Measurements from ENCODE around the gene ABHD17A.
"Not testable (repeated sequence)": the region's sequence is repeated elsewhere in the genome, so short reads cannot be mapped to it uniquely, and the experiment has no call there.

The ABHD17A gene

GRCh38 chr19:1880611-1881392, 4.5 kb downstream of the ABHD17A start:
- DNase-seq, result no peak

DNA sequence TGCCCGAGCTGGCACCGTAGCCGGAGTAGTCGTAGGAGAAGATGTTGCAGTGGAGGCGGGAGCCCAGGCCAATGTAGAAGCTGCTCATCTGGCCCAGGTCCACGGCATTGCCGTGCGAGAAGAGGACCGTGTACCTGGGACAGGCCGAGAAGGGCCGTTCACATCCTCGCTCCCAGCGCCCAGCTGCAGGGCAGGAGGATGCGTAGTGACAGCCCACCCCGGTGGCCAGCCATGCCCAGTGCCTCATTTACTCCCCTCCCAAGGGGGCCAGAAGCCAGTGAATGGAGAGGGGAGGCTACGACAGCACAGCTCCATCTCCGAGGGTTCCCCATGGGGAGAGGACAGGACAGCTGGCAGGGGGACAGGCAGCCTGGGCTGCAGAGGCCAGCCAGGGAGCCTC, 5.3 kb downstream of the ABHD17A start:
- DNase-seq, result not testable (repeated sequence)

DNA sequence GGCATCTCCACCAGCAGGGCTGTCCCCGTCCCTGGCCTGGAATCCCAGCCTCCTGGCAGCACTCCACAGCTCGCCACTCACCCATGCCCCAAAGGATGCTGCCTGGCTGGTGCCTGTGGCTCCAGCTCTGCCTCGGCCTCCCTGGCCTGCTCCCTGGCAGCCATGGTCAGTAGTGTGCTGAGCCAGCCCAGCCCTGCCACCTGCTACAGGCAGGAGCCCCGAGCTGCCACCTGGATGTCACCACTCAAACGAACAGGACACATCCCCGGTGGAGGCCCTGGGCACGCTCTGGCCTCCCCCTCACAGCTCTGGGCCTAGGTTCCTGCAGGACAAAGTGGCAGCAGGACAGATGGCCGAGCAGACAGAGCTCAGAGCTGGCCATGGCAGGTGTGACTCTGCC, 6.7 kb downstream of the ABHD17A start:
- not testable (repeated sequence) for DNase-seq

- DNase-seq, result not testable (repeated sequence)
Observed at GRCh38 chr19:1877280-1877660, 8.0 kb downstream of the ABHD17A start.

- DNase-seq, result not testable (repeated sequence)
Observed at GRCh38 chr19:1876496-1877279, 8.6 kb downstream of the ABHD17A start.

DNA sequence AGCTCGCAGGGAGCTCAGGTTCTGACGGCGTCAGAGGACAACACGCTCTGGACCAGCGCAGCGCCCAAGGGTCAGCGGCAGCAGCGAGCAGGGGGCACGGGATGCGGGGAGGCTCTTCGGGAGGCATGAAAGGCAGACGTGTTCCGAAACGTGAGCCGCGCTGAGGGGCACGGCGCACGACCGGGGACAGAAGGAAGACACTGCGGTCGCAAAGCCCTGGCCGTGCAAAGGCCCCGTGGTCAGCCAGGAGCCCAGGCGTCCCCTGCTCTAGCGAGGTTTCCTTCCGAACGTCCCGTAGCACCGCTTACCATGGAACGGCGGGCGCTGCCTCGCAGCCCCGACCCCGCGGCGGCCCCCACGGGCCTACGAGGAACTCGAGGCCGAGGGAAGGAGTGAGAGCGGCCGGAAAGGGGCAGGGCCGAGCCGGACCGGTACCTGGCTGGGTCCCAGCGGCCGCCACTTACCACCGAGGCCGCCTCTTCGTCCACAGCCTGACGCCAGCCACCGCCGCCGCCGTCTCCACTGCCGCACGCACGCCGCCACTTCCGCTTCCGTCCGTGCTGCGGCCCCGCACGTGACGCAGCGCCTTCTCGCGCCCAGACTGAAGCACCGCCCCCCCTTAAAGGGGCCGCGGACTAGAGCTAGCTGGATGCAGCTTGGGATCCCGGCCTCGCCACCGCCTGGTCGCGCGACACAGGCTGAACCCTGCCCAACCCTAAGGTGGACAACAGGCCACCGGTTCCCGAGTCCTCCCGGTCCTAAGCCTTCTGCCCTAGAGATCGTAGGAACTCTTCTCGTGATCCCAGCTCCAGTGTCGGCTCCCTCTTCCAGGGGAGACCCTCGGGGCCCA, 9.4 kb downstream of the ABHD17A start:
- peak; percentile 81 for DNase-seq

- not testable (repeated sequence) for DNase-seq
Observed at GRCh38 chr19:1875265-1875645, 10.0 kb downstream of the ABHD17A start.

DNA sequence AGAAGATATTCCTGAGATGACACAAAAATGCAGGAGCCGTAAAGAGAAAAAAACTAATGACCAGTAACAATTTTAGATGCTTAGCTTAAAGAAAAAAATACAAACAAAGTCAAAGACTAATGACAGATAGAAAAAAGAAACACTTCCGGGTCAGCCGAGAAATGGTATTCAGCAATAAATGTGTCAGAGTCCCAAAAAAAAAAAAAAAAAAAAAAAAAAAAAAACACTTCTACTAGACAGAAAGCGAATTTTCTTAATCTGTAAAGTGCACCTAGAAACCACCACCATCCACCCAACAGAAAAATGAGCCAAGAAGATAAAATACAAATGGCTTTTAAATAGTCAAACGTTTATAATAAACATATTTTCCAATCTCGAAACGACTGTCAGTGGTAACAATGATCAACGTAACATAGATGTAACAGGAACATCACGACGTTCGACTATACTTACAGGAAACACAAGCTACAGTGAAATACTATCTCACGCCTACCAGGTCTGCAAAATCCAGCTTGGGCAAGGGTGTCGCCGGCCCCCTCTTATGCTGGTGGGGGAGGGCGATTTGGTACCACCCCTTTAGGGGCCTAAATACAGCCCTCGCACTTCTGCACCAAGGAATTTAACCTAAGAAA, 10.6 kb downstream of the ABHD17A start:
- DNase-seq, result no peak

DNA sequence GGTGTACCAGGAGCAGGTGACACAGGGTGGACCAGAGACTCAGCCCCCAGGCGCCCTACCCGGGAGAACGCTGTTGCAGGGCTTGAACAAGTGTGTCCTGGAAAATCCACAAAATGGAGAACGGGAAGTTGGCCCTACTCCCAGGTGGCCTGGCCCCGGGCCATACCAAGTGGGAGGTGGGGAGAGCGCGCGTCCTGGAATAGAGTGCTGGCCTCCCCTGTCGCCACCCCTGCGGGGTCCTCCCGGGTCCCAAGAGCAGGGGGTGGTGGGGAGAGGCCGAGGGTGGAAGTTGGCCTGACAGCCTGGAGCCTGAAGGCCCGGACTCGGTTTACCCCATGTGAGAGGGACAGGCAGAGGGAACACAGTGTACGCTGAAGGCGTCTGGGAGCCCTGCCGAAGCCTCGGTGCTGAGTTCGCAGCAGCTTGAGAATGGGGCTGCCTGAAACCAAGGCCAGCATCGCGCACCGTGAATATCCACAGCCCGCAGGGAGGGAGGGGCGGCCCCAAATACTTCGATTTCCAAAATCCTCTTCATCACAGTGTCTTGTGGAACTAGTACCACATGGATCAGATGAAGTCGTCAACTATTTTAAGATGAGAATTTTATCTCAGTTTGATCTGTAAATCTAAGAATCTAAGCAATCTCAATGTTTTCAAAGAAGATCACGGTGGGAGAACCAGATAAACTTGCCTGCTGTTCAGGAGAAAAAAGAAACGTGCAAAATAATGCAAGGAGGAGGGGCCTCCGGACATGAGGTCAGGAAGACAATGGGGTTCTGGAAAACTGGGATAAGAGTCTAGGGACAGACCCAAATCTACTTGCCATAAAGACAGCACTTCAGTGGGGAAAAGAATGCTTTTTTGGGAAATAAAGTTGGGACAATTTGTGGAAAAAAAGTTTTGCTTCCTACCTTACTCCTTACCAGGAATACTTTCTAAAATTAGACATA, 11.5 kb downstream of the ABHD17A start:
- no peak for DNase-seq

GRCh38 chr19:1872807-1873523, 12.3 kb downstream of the ABHD17A start:
- DNase-seq, result no peak

GRCh38 chr19:1871630-1872029, 13.7 kb downstream of the ABHD17A start:
- DNase-seq, result no peak

GRCh38 chr19:1871140-1871597, 14.1 kb downstream of the ABHD17A start:
- DNase-seq, result no peak

GRCh38 chr19:1868971-1869370, 16.3 kb downstream of the ABHD17A start:
- no peak for DNase-seq

DNA sequence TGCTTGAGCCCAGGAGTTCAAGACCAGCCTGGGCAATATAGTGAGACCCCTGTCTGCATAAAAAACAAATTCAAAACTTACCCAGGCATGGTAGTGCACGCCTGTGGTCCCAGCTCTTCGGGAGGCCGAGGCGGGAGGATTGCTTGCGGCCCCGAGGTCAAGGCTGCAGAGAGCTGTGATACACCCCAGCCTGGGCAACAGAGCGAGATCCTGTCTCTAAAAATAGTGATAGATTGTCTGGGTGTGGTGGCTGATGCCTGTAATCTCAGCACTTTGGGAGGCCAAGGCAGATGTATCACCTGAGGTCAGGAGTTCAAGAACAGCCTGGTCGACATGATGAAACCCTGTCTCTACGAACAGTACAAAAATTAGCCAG, 18.0 kb downstream of the ABHD17A start:
- DNase-seq, result no peak

- DNase-seq, result no peak
Observed at GRCh38 chr19:1866693-1867348, 18.5 kb downstream of the ABHD17A start.

DNA sequence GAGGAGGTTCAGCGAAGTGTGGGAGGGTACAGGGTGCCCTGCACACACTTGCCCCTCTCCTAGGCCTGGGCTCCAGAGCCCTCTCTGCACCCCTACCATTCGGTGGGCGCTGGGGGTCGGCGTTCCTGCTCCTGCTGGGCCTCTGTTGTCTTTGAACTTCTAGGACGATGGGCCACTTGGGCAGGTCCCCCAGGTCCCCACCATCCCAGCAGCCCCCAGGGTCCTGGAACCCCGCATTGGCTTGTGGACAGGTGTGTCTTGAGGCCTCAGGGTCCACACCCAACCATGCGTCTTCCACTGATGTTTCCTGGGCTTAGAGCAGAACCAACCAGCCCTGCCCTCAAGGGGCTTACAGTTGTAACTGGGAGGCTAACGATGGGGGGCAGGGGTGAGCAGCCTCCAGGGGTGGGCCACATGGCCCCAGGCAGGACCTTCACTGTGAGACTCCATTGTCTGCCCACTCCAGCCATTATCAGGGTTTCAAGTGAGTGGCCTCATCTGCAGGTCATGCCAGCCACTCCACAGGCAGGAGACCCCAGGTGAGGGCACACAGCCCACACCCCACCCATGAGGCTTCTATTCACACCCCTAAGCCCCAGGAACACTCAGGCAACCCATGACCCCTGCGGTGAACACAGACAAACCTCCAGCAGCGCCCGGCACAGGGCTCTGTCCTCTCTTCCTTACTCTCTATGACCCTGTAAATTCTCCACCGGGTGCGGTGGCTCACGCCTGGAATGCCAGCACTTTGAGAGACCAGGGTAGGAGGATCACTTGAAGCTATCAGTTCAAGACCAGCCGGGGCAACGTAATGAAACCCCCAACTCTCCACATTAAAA, 19.9 kb downstream of the ABHD17A start:
- no peak for DNase-seq

DNA sequence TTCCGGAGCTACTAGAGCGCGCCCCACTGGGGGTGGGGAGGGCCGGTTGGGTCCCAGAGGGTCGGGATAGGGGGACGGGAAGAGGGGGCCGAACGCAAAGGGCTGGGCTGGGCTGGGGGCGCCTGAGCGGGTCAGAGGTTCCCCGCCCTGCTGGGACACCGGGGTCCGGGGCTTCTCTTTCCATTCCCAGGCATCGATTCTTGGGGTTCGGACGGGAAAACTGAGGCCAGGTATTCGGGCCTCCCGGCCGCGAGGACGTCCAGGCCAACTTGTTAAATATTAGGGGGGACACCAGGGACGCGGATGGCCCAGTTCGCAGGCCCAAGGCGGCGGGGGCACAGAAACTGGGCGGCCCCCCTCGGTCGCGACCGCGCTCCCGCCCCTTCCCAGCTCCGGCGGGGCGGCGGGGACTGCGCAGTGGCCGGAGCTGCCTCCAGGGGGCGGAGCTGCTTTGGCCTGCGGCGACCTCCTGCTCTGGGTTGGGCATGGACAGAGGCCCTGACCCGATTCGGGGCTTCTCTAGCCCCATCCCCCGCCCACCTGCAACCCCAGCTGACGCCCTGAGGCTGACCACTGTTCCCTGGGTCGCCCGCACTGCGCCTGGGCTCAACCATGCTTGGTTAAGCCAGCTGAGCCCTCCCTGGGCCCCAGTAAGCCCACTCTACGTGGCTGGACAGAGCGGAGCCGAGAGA, 20.7 kb downstream of the ABHD17A start:
- DNase-seq, result peak; percentile 47

DNA sequence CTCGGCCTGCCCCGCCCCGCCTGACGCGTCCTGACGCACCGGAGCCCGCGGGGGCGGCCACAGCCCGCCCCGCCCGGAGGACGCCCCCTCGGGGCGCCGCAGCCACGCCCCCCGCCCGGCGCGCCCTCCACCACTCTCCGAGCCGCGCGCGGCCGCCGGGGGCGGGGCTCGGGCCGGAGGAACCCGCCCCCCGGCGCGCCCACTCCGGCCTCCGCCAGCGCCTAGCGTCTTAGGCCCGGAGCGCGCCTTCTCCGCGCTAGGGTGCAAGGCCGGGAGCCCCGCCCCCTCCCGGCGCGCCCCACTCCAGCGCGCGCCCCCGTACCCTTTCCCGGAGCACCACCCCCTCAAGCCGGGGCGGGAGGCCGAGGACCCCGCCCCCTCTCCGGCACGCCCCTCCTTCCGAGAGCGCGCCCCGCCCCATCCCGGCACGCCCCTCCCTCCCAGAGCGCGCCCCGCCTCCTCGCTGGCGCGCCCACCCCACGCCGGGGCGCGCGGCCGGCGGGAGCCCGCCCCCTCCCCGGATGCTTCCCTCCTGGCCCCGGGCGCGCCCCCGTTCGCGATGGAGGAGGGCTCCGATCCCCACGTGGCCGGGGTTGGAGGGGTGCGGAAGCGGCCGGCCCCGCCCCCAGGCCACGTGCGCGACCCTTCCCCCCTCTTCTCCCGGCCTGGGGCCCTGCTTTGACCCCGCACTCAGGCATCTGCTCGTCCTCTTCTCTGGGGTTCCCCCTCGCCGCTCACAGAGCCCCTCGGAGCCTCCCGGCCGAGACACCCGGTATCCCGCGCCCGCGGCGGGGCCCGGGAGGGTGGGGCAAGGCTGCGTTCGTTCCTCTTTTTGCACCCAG, 21.4 kb downstream of the ABHD17A start:
- peak; percentile 87 for DNase-seq

Data from activated effector memory CD4-positive, alpha-beta T cell treated with Interleukin-2 at 50 U/mL for 16 hours (primary cell).